Parathyroid adenoma (tissue), 2 donors: Measurements from ENCODE around the gene ATP5F1E.

ENCODE experiments used
- H2AFZ ChIP-seq: fragments of 300-600 bp; sonication (generic); one replicate; pipeline ENCODE4 v1.7.0; 2017; ENCODE audit warnings: antibody characterized with exemption, mild to moderate bottlenecking
- H3K27ac ChIP-seq: fragments of 300-600 bp; sonication (generic); one replicate; pipeline ENCODE4 v1.7.0; 2017
- H3K27me3 ChIP-seq: fragments of 300-600 bp; sonication (generic); one replicate; pipeline ENCODE4 v1.7.0; 2017; ENCODE audit warnings: low read length; ENCODE audit not compliant: control insufficient read depth, insufficient read depth
- H3K36me3 ChIP-seq: fragments of 300-600 bp; sonication (generic); one replicate; pipeline ENCODE4 v1.7.0; 2017; ENCODE audit warnings: low read length; ENCODE audit not compliant: control insufficient read depth, insufficient read depth
- H3K4me1 ChIP-seq: fragments of 300-600 bp; sonication (generic); one replicate; pipeline ENCODE4 v1.7.0; 2017; ENCODE audit warnings: control low read depth
- H3K4me2 ChIP-seq: fragments of 300-600 bp; sonication (generic); one replicate; pipeline ENCODE4 v1.7.0; 2017; ENCODE audit warnings: low read length
- H3K4me3 ChIP-seq: fragments of 300-600 bp; sonication (generic); one replicate; pipeline ENCODE4 v1.7.0; 2017; ENCODE audit warnings: low read depth, low read length
- H3K79me2 ChIP-seq: fragments of 300-600 bp; sonication (generic); one replicate; pipeline ENCODE4 v1.7.0; 2017; ENCODE audit warnings: control low read depth
- H3K9ac ChIP-seq: fragments of 300-600 bp; sonication (generic); one replicate; pipeline ENCODE4 v1.7.0; 2017; ENCODE audit warnings: mild to moderate bottlenecking
- H3K9me3 ChIP-seq: fragments of 300-600 bp; sonication (generic); one replicate; pipeline ENCODE4 v1.7.0; 2017; ENCODE audit warnings: low read length; ENCODE audit not compliant: control insufficient read depth
- TF ChIP-seq, protein P1 (sequence below): fragments of 300-600 bp; sonication (generic); IDR thresholded peaks from one replicate; pipeline ENCODE4 v1.7.0; 2017; ENCODE audit warnings: antibody characterized with exemption, mild to moderate bottlenecking
- donor health status: primary hyperparathyroidism.

Gene ATP5F1E

DNA sequence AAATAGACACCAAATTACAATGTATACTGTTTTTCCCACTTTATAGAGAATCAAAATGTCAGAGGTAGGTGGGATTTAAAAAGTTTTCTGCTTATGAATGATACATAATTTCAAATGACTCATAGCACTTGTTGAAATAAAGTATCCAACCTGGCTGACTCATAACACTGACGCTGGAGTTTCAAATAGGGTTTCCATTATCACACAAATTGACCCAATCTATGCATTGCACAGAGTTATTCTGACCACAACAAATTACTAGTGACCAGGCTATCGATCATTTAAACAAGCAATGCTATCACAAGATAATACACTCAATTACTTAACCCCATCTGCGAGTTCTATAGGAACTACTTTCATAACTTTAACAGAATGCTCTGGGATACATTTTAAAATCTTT is 42.3 kb upstream of the ATP5F1E start:
- Histone ChIP-seq H3K36me3 (no peaks in the 10 kb centered on the region), H3K79me2 (no peaks in the 10 kb centered on the region), H3K4me1 (no peaks in the 10 kb centered on the region), H3K4me2 (no peak overlapping the region), H3K9ac (no peak overlapping the region), H3K27ac (no peak overlapping the region), H3K9me3 (no peaks in the 10 kb centered on the region), H2AFZ (no peak overlapping the region), H3K27me3 (no peaks in the 10 kb centered on the region), H3K4me3 (no peak overlapping the region)
- TF ChIP-seq, protein P1, sequence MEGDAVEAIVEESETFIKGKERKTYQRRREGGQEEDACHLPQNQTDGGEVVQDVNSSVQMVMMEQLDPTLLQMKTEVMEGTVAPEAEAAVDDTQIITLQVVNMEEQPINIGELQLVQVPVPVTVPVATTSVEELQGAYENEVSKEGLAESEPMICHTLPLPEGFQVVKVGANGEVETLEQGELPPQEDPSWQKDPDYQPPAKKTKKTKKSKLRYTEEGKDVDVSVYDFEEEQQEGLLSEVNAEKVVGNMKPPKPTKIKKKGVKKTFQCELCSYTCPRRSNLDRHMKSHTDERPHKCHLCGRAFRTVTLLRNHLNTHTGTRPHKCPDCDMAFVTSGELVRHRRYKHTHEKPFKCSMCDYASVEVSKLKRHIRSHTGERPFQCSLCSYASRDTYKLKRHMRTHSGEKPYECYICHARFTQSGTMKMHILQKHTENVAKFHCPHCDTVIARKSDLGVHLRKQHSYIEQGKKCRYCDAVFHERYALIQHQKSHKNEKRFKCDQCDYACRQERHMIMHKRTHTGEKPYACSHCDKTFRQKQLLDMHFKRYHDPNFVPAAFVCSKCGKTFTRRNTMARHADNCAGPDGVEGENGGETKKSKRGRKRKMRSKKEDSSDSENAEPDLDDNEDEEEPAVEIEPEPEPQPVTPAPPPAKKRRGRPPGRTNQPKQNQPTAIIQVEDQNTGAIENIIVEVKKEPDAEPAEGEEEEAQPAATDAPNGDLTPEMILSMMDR, result no peak

DNA sequence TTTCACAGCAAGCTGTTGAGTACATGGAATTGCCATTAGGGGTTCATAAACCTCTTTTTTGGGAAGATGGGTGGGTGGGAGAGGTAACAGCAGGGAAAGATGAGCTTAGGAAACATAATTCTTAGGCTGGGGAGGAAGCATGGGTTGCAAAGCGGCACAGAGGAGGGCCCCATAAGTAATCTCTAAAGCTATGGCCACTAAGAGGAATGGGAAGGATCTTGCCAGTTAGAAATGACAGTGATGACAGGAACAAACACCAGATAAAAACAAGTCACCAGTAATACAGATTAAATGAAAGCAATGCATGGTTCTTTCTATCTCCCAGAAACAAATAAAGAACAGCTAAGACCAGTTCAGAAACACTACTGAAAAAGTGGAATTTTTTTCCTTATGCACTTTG is 41.4 kb upstream of the ATP5F1E start:
- Histone ChIP-seq H3K4me3 (no peak overlapping the region), H3K4me1 (no peaks in the 10 kb centered on the region), H3K36me3 (no peaks in the 10 kb centered on the region), H3K27ac (no peak overlapping the region), H3K9me3 (no peaks in the 10 kb centered on the region), H3K79me2 (no peaks in the 10 kb centered on the region), H3K4me2 (no peak overlapping the region), H3K27me3 (no peaks in the 10 kb centered on the region), H3K9ac (no peak overlapping the region), H2AFZ (no peak overlapping the region)
- TF ChIP-seq, protein P1, result no peak

DNA sequence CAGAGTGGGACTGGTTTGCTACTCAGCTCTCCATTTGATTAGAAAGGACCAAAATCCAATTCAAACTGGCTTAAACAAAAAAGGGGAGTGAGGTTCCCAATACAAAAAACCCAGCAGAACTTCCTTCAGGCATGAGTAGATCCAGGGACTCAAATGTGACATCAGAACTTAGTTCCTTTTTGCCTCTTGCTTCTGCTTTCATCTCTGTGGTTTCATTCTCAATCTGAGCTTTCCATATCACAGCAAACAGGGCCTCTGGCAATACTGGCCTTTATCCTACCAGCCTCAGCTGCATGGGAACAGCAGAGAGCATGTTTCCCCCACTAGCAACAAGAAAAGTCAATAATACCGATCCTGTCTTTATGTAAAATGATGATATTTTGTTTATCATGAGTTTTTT is 39.1 kb upstream of the ATP5F1E start:
- H3K4me3 ChIP-seq, result no peak overlapping the region
- H3K9ac ChIP-seq, result no peak overlapping the region
- no peak overlapping the region for H2AFZ ChIP-seq
- no peak overlapping the region for H3K27ac ChIP-seq
- no peaks in the 10 kb centered on the region for H3K9me3 ChIP-seq
- no peaks in the 10 kb centered on the region for H3K36me3 ChIP-seq
- no peaks in the 10 kb centered on the region for H3K27me3 ChIP-seq
- no peak overlapping the region for H3K4me2 ChIP-seq
- H3K79me2 ChIP-seq, result no peaks in the 10 kb centered on the region
- H3K4me1 ChIP-seq, result no peaks in the 10 kb centered on the region
- TF ChIP-seq, protein P1, result no peak

DNA sequence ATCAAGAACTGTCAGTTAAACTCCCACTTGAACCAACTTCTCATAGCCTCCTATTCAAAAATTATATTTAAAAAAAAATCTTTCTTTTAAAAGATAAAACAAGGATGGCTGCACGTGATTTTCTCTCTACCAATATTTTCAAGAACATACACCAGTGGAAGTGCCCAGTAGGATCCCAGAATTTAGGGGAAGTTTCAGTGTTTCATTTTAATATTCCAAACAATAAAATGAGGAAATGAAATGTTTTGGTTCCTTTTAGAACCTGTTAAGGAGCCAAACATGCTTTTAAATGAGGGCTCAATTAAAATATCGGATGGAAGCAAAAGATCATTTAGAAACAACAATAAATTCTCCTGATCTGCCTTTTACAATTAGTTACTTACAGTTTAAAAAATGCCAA is 36.9 kb upstream of the ATP5F1E start:
- Histone ChIP-seq H3K36me3 (no peaks in the 10 kb centered on the region), H2AFZ (no peak overlapping the region), H3K79me2 (no peaks in the 10 kb centered on the region), H3K4me2 (no peak overlapping the region), H3K4me1 (no peaks in the 10 kb centered on the region), H3K9me3 (no peaks in the 10 kb centered on the region), H3K9ac (no peak overlapping the region), H3K4me3 (no peak overlapping the region), H3K27ac (no peak overlapping the region), H3K27me3 (no peaks in the 10 kb centered on the region)
- TF ChIP-seq, protein P1, result no peak

DNA sequence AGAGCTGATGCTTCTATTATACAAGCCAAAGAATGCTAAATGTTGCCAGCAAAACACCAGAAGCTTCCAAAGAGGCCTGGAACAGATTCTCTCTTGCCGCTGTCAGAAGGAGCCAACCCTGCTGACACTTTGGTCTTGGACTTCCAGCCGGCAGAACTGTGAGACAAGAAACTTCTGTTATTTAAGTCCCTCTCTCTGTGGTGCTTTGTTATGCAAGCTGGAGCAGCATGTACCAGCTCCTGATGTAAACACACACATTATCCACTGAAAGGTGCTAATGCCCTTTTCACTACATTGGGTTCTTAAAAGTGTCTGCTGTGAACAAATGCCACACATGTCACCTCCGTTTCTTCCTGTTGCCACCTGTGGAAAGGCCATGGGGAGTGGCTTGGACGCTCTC is 36.4 kb upstream of the ATP5F1E start:
- Histone ChIP-seq H3K9me3 (no peaks in the 10 kb centered on the region), H3K79me2 (no peaks in the 10 kb centered on the region), H3K9ac (no peak overlapping the region), H2AFZ (no peak overlapping the region), H3K27ac (no peak overlapping the region), H3K27me3 (no peaks in the 10 kb centered on the region), H3K36me3 (no peaks in the 10 kb centered on the region), H3K4me1 (no peaks in the 10 kb centered on the region), H3K4me3 (no peak overlapping the region), H3K4me2 (no peak overlapping the region)
- TF ChIP-seq, protein P1, result no peak
